Measurements from ENCODE around the gene ZNF502. TPM values are rescaled to one million over a fixed set of nuclear protein-coding genes. Genes with fewer than 3 reads are reported as not detected.

The ZNF502 gene
- total RNA-seq, 2 donors from 2014 or later, result 2.3 TPM

DNA sequence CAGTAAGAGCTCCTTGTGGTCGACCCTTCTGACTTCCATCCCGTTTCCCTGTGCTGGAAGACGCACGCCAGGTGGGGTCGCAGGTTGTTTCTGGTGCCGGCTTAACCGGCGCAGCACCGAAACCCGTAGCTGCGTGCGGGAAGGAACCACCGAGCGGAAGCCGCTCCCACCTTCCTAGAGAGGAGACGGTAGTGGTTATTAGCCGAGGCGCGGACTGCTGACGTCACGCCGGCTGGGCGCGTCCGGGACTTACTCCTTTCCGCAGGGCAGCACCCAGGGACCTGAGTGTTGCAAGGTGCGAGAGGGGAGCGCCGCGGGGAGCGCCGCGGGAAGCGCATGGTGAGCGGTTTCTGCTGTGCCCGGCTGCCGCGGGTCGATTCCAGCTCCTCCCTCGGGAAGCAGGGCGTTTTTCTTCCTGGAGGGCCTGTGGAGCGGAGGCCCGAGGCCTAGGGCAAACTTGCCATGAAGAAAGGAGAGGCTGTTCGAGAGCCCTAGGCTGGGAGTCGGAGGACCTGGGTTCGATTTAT, 17.0 kb downstream of the ZNF502 start, which contains the start of gene ZNF501:
TSS of gene ZNF501 (plus strand) at position 252 of the 527 bp plus-strand sequence. CDS start 4,787 bp downstream, outside the sequence.
- TF ChIP-seq, protein P1, sequence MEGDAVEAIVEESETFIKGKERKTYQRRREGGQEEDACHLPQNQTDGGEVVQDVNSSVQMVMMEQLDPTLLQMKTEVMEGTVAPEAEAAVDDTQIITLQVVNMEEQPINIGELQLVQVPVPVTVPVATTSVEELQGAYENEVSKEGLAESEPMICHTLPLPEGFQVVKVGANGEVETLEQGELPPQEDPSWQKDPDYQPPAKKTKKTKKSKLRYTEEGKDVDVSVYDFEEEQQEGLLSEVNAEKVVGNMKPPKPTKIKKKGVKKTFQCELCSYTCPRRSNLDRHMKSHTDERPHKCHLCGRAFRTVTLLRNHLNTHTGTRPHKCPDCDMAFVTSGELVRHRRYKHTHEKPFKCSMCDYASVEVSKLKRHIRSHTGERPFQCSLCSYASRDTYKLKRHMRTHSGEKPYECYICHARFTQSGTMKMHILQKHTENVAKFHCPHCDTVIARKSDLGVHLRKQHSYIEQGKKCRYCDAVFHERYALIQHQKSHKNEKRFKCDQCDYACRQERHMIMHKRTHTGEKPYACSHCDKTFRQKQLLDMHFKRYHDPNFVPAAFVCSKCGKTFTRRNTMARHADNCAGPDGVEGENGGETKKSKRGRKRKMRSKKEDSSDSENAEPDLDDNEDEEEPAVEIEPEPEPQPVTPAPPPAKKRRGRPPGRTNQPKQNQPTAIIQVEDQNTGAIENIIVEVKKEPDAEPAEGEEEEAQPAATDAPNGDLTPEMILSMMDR (IDR thresholded peaks at IDR 0.05), result peak in 1 of 7 experiments; percentile 27
- TF ChIP-seq POLR2A (IDR thresholded peaks at IDR 0.05), result peak; percentile 19 to 75 (median 68)
- WGBS, 2 donors, result 0% methylated on average over 9 to 46 of the region's 46 CpGs
- peaks cover 0 to 38% (median 0%) of the 10 kb centered on the region in 3 donors for H3K9me3 ChIP-seq
- DNase-seq, result peak; percentile 94 to 98 (median 96)
- H3K4me3 ChIP-seq, result peak within 1 kb of the TSS; percentile 57 to 82
- intact Hi-C loops (cut with DNase I), result no loop called here
- H3K36me3 ChIP-seq (replicated peaks in 1 of 2; ENCODE audit: insufficient read depth in 1 of 2, low read depth in 2 of 2), result peaks cover 7 to 9% of the 10 kb centered on the region in 2 donors
- peak; percentile 99 for ATAC-seq
- H3K4me1 ChIP-seq, result no peaks in the 10 kb centered on the region
- H3K27me3 ChIP-seq, result no peaks in the 10 kb centered on the region
- peak within 1 kb of the TSS in 2 of 4 donors; percentile 48 to 59 for H3K27ac ChIP-seq

DNA sequence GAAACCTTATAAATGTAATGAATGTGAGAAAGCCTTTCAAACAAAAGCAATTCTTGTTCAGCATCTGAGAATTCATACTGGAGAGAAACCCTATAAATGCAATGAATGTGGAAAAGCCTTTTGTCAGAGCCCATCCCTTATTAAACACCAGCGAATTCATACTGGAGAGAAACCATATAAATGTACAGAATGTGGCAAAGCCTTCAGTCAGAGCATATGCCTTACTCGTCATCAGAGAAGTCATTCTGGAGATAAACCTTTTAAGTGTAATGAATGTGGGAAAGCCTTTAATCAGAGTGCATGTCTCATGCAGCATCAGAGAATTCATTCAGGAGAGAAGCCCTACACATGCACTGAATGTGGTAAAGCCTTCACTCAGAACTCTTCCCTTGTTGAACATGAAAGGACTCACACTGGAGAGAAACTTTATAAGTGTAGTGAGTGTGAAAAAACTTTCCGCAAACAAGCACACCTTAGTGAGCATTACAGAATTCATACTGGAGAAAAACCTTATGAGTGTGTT, 22.2 kb downstream of the ZNF502 start:
- intact Hi-C loops (cut with DNase I), result no loop called here
- no peak overlapping the region for H3K4me3 ChIP-seq
- no peak overlapping the region for H3K27ac ChIP-seq
- no peaks in the 10 kb centered on the region for H3K4me1 ChIP-seq
- peaks cover 0 to 59% (median 6%) of the 10 kb centered on the region in 3 donors for H3K9me3 ChIP-seq
- DNase-seq, result no peak
- TF ChIP-seq, protein P1 (IDR thresholded peaks at IDR 0.05), result no peak
- TF ChIP-seq POLR2A (IDR thresholded peaks at IDR 0.05), result no peak
- 95 to 97% methylated on average over 3 of the region's 3 CpGs for WGBS, 2 donors
- H3K27me3 ChIP-seq, result no peaks in the 10 kb centered on the region
- H3K36me3 ChIP-seq (replicated peaks in 1 of 2; ENCODE audit: insufficient read depth in 1 of 2, low read depth in 2 of 2), result peaks cover 7 to 9% of the 10 kb centered on the region in 2 donors
- no peak for ATAC-seq

DNA sequence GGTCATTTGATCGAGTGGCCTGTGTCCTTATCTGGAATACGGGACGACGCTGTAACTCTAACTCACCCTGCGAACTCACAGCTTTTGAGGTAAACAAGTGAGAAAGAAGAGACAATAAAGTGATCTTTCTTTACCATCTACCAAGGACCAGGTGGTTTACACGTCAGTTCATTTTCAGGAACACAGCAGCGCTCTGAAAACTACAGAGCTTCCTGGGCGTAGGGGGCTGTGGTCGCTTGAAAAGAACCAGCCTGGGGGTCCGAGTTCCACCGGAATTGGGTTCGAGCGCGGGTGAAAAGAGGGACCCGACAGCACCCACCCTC, 48.6 kb downstream of the ZNF502 start:
- H3K27ac ChIP-seq, result peak overlapping the region; percentile 36 to 74 (median 61)
- intact Hi-C loops (cut with DNase I), result no loop called here

DNA sequence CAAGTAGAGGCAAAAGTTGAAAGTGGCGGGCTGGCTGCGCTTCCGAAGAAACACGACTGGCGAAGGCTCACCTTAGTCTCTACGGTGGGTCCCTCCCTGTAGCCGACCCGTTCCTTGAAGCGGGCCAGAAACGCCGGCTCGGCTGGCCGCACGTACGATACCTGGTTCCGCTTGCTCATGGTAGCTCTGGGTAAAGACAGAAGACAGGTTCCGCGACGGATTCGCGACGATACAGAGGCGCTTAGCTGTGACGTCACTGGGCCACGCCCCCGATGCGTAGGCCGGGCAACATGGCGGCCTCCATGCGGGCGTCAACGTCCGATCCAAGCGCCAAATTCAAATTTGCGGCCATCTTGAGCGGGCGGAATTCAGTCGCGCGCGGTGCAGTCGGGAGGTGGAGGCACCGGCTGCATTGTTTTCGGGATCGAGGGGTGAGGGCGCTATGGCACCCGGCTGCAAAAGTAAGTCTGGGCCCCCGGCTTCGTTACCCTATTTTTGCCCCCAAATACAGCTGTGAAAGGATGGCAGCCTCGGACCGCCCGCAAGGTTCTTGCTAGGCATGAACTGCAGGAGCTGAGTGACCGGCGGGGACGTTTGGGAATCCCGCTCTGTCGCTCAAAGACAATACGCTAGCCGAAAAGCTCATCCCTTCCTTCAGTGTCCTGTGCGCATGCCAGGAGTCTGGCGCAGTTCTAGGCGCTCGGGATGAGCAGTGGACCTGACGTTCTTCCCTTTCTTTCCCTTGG, 49.1 kb downstream of the ZNF502 start, which contains the start of the genes KIAA1143 and KIF15:
TSS of gene KIAA1143 (minus strand) at position 196 of the 746 bp plus-strand sequence. CDS start at position 179, 17 bp downstream.
TSS of gene KIF15 (plus strand) at position 371 of the 746 bp plus-strand sequence. CDS start at position 443, 72 bp downstream.
- peak within 1 kb of the TSS; percentile 36 to 74 (median 61) for H3K27ac ChIP-seq
- H3K4me3 ChIP-seq, result peak within 1 kb of the TSS; percentile 71 to 76
- intact Hi-C loops (cut with DNase I), result no loop called here
- TF ChIP-seq, protein P1 (IDR thresholded peaks at IDR 0.05), result peak in 1 of 7 experiments; percentile 33
- peak in 2 of 3 donors; percentile 78 to 86 for TF ChIP-seq POLR2A (IDR thresholded peaks at IDR 0.05)
- H3K27me3 ChIP-seq, result no peaks in the 10 kb centered on the region
- 0 to 3% methylated on average over 35 to 64 of the region's 64 CpGs for WGBS, 2 donors
- peak; percentile 100 for ATAC-seq
- H3K4me1 ChIP-seq, result peaks cover 12% of the 10 kb centered on the region
- no peaks in the 10 kb centered on the region for H3K9me3 ChIP-seq
- H3K36me3 ChIP-seq (replicated peaks in 1 of 2; ENCODE audit: insufficient read depth in 1 of 2, low read depth in 2 of 2), result no peaks in the 10 kb centered on the region
- DNase-seq, result peak; percentile 96 to 98 (median 97)

More for the DNA sequence above, 48.6 kb downstream of the ZNF502 start:
- WGBS, 2 donors, result 2% methylated on average over 15 of the region's 15 CpGs
- DNase-seq (no peak), ATAC-seq (no peak)
- H3K27me3 ChIP-seq, result no peaks in the 10 kb centered on the region
- H3K9me3 ChIP-seq, result no peaks in the 10 kb centered on the region
- H3K36me3 ChIP-seq (replicated peaks in 1 of 2; ENCODE audit: insufficient read depth in 1 of 2, low read depth in 2 of 2), result no peaks in the 10 kb centered on the region
- H3K4me3 ChIP-seq, result peak overlapping the region; percentile 71 to 76
- TF ChIP-seq, protein P1 (IDR thresholded peaks at IDR 0.05), result no peak
- TF ChIP-seq POLR2A (IDR thresholded peaks at IDR 0.05), result no peak
- H3K4me1 ChIP-seq, result peaks cover 12% of the 10 kb centered on the region
